IMR-90 (cell line): Measurements from ENCODE around the gene ELP2.

Experiments used
- BHLHE40 ChIP-seq: fragments of 150-350 bp; IDR thresholded peaks from 2 replicates; pipeline ENCODE4 v1.6.1; 2016; ENCODE audit warnings: mild to moderate bottlenecking, low read depth, low read length
- CEBPB ChIP-seq: IDR thresholded peaks from 2 replicates; pipeline ENCODE4 v1.6.1; 2012; ENCODE audit warnings: low read depth, low read length, improper control_type of control experiment
- CHD1 ChIP-seq: IDR thresholded peaks from 2 replicates; pipeline ENCODE4 v1.6.1; 2012; ENCODE audit warnings: low read depth, low read length, improper control_type of control experiment
- CTCF ChIP-seq: conservative IDR thresholded peaks from 2 replicates; pipeline ENCODE4 v1.5.1; 2012; ENCODE audit warnings: mild to moderate bottlenecking, low read depth, low read length, improper control_type of control experiment
- ELK1 ChIP-seq: fragments of 150-350 bp; IDR thresholded peaks from 2 replicates; pipeline ENCODE4 v1.6.1; 2016; ENCODE audit warnings: low read depth, mild to moderate bottlenecking, low read length, moderate library complexity, borderline replicate concordance
- FOS ChIP-seq: fragments of 150-350 bp; IDR thresholded peaks from 2 replicates; pipeline ENCODE4 v1.6.1; 2016; ENCODE audit warnings: low read depth, low read length
- MAZ ChIP-seq: IDR thresholded peaks from 2 replicates; pipeline ENCODE4 v1.6.1; 2012; ENCODE audit warnings: low read depth, mild to moderate bottlenecking, low read length, improper control_type of control experiment, moderate library complexity, borderline replicate concordance
- MXI1 ChIP-seq: IDR thresholded peaks from 2 replicates; pipeline ENCODE4 v1.6.1; 2012; ENCODE audit warnings: low read depth, mild to moderate bottlenecking, low read length, moderate library complexity, borderline replicate concordance
- NFE2L2 ChIP-seq: fragments of 150-350 bp; IDR thresholded peaks from 2 replicates; pipeline ENCODE4 v1.6.1; 2016; ENCODE audit warnings: low read depth, mild to moderate bottlenecking, low read length
- POLR2A ChIP-seq: IDR thresholded peaks from 2 replicates; pipeline ENCODE4 v1.6.1; 2012; ENCODE audit warnings: mild to moderate bottlenecking, low read depth, low read length
- RAD21 ChIP-seq: IDR thresholded peaks from 2 replicates; pipeline ENCODE4 v1.6.1; 2012; ENCODE audit warnings: low read length, improper control_type of control experiment
- SMC3 ChIP-seq: fragments of 150-350 bp; IDR thresholded peaks from 2 replicates; pipeline ENCODE4 v1.6.1; 2016; ENCODE audit warnings: low read depth, mild to moderate bottlenecking, antibody characterized with exemption, low read length, moderate library complexity
- USF2 ChIP-seq: fragments of 150-350 bp; IDR thresholded peaks from 2 replicates; pipeline ENCODE4 v1.6.1; 2017; ENCODE audit warnings: mild to moderate bottlenecking, antibody characterized with exemption, low read length, low read depth

- TF ChIP-seq CTCF (no peak), POLR2A (no peak), ELK1 (no peak), MAZ (no peak), FOS (no peak), SMC3 (no peak), CEBPB (no peak), BHLHE40 (no peak), MXI1 (no peak), RAD21 (no peak), USF2 (no peak), NFE2L2 (no peak), CHD1 (no peak)
Measured at GRCh38 chr18:36175481-36175880, 45.8 kb downstream of the ELP2 start.
